Measurements from ENCODE around the gene FAM83D. TPM values are rescaled to one million over a fixed set of nuclear protein-coding genes. Genes with fewer than 3 reads are reported as not detected.

FAM83D gene
- total and polyA plus RNA-seq, 2 of the 4 experiments (the other 2 are of a cell fraction), result 20.4 to 26.4 TPM

DNA sequence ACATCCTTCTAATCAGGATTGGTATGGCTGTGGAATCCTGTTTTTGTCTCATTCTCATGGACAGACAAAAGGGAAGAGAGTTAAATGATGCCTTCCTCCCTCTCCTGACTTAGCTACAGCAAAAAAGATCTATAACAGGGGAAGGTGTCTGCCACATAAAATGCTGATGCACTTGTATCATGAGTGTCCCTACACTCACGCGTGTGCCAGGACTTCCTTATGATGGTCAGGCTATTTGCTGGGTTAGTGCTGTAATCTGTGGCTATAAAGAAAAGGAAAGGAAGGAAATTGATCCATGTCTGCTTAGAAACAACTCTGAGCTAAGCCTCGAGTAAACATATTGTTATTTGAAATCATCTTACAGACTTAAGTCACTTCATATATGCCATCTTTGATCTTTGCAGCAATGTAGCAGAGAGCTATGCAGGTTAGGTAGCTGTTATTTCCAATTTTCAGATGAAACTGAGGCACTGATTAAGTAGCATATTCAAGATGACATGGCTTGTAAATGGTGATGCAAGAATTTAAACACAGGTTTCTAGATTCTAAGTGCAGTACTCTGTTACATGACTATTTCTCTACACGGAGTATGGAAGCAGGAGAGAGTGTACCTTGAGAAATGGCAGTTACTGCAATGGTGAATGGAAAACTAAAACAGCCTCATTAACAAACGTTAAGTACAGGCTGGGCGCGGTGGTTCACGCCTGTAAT is 27.6 kb downstream of the FAM83D start:
- peaks cover 19 to 20% of the 10 kb centered on the region in 2 experiments; a peak in 3 of 4 replicates for H3K79me1 ChIP-seq (ENCODE audit: low read depth in 1 of 2, low read length in 2 of 2)
- no peak overlapping the region for H2BK15ac ChIP-seq (ENCODE audit: low read depth, low read length)
- ATAC-seq (ENCODE audit: low read depth) (no peak), DNase-seq (no peak)
- ChIA-PET POLR2A (ENCODE audit: unreplicated experiment) (no interaction called here), CTCF (interaction anchor here (1.2 kb wide), 1 partner anchor 95 kb away, joined by 3 read pairs; no protein-coding TSS in a partner anchor)
- H3K9me1 ChIP-seq (ENCODE audit: insufficient read depth, low read length), result peaks cover 5% of the 10 kb centered on the region; the same call in 1 of the 2 replicates
- no peak overlapping the region for H3K27ac ChIP-seq (ENCODE audit: insufficient read depth, low read length)
- 100% methylated on average over 2 of the region's 8 CpGs; no CpG with 5 or more reads in 1 of the 2 experiments for WGBS, 2 experiments (ENCODE audit: extremely low coverage in 2 of 2, insufficient read length in 1 of 2)
- dilution Hi-C loops (cut with HindIII; ENCODE audit: low sequenced_read_pairs, unreplicated experiment) (no loop called here), intact Hi-C loops (cut with micrococcal nuclease) (no loop called here), in situ Hi-C loops (cut with MboI; ENCODE audit: low sequenced_read_pairs) (no loop called here)
- H3K4ac ChIP-seq (ENCODE audit: low read depth, low read length), result no peak overlapping the region
- H3K56ac ChIP-seq (ENCODE audit: extremely low read depth, insufficient read depth, low read length), result no peak overlapping the region
- H3K9me3 ChIP-seq (ENCODE audit: control insufficient read depth, insufficient read depth, low read length), result no peaks in the 10 kb centered on the region
- no peak overlapping the region for H2BK5ac ChIP-seq (ENCODE audit: low read depth, low read length, poor library complexity, severe bottlenecking)
- H2AK9ac ChIP-seq (replicated peaks; ENCODE audit: low read depth, low read length, poor library complexity), result no peak overlapping the region
- H3K4me3 ChIP-seq (ENCODE audit: insufficient read depth, low read depth, low read length), result no peak overlapping the region
- H3K4me1 ChIP-seq (ENCODE audit: control insufficient read depth, insufficient read depth, low read length), result no peaks in the 10 kb centered on the region
- H4K5ac ChIP-seq (ENCODE audit: low read depth, low read length), result no peak overlapping the region
- no peak overlapping the region for H2BK120ac ChIP-seq (ENCODE audit: low read depth, low read length)
- no peak overlapping the region for H4K8ac ChIP-seq (ENCODE audit: low read depth in 2 of 2, low read length in 2 of 2)
- H2BK20ac ChIP-seq (ENCODE audit: low read depth, low read length), result no peak overlapping the region
- no peak overlapping the region for H3K23ac ChIP-seq (ENCODE audit: low read depth, low read length)
- TF ChIP-seq MAFK (IDR thresholded peaks at IDR 0.05; ENCODE audit: low read depth, low read length) (no peak), MXI1 (IDR thresholded peaks at IDR 0.05; ENCODE audit: borderline replicate concordance, low read depth, low read length) (no peak), MAZ (IDR thresholded peaks at IDR 0.05; ENCODE audit: borderline replicate concordance, low read depth, low read length) (no peak), SMC3 (IDR thresholded peaks at IDR 0.05; ENCODE audit: low read depth, low read length) (no peak), RFX5 (IDR thresholded peaks at IDR 0.05; ENCODE audit: low read depth, low read length) (no peak), CEBPB (IDR thresholded peaks at IDR 0.05; ENCODE audit: low read depth, low read length) (no peak), FOS (IDR thresholded peaks at IDR 0.05; ENCODE audit: low read depth, low read length) (no peak), RAD21 (IDR thresholded peaks at IDR 0.05; ENCODE audit: low read length) (no peak), NFE2L2 (IDR thresholded peaks at IDR 0.05; ENCODE audit: low read depth, low read length) (no peak), BHLHE40 (IDR thresholded peaks at IDR 0.05; ENCODE audit: low read depth, low read length) (no peak), POLR2A (IDR thresholded peaks at IDR 0.05; ENCODE audit: low read depth, low read length) (no peak), CHD1 (IDR thresholded peaks at IDR 0.05; ENCODE audit: low read depth, low read length) (no peak), RCOR1 (IDR thresholded peaks at IDR 0.05; ENCODE audit: insufficient replicate concordance, low read length) (no peak)
- TF ChIP-seq, protein P1, sequence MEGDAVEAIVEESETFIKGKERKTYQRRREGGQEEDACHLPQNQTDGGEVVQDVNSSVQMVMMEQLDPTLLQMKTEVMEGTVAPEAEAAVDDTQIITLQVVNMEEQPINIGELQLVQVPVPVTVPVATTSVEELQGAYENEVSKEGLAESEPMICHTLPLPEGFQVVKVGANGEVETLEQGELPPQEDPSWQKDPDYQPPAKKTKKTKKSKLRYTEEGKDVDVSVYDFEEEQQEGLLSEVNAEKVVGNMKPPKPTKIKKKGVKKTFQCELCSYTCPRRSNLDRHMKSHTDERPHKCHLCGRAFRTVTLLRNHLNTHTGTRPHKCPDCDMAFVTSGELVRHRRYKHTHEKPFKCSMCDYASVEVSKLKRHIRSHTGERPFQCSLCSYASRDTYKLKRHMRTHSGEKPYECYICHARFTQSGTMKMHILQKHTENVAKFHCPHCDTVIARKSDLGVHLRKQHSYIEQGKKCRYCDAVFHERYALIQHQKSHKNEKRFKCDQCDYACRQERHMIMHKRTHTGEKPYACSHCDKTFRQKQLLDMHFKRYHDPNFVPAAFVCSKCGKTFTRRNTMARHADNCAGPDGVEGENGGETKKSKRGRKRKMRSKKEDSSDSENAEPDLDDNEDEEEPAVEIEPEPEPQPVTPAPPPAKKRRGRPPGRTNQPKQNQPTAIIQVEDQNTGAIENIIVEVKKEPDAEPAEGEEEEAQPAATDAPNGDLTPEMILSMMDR (conservative IDR thresholded peaks at IDR 0.05; ENCODE audit: low read depth, low read length), result no peak
- TF ChIP-seq, protein P2, sequence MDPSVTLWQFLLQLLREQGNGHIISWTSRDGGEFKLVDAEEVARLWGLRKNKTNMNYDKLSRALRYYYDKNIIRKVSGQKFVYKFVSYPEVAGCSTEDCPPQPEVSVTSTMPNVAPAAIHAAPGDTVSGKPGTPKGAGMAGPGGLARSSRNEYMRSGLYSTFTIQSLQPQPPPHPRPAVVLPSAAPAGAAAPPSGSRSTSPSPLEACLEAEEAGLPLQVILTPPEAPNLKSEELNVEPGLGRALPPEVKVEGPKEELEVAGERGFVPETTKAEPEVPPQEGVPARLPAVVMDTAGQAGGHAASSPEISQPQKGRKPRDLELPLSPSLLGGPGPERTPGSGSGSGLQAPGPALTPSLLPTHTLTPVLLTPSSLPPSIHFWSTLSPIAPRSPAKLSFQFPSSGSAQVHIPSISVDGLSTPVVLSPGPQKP (IDR thresholded peaks at IDR 0.05; ENCODE audit: borderline replicate concordance, low read depth, low read length), result no peak
- TF ChIP-seq, protein P3, sequence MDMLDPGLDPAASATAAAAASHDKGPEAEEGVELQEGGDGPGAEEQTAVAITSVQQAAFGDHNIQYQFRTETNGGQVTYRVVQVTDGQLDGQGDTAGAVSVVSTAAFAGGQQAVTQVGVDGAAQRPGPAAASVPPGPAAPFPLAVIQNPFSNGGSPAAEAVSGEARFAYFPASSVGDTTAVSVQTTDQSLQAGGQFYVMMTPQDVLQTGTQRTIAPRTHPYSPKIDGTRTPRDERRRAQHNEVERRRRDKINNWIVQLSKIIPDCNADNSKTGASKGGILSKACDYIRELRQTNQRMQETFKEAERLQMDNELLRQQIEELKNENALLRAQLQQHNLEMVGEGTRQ (IDR thresholded peaks at IDR 0.05; ENCODE audit: low read depth, low read length), result no peak
- H2AFZ ChIP-seq (replicated peaks; ENCODE audit: low read length, poor library complexity), result no peak overlapping the region
- H3K18ac ChIP-seq (ENCODE audit: low read depth, low read length), result no peak overlapping the region
- H3K9ac ChIP-seq (ENCODE audit: low read depth, low read length), result no peak overlapping the region
- no peaks in the 10 kb centered on the region for H4K20me1 ChIP-seq (ENCODE audit: insufficient read depth, low read length)
- H2AK5ac ChIP-seq (ENCODE audit: low read depth, low read length), result no peak overlapping the region
- peaks cover 9% of the 10 kb centered on the region; the same call in 1 of the 2 replicates for H3K36me3 ChIP-seq (ENCODE audit: control insufficient read depth, insufficient read depth, low read length)
- no peak overlapping the region for H4K91ac ChIP-seq (ENCODE audit: insufficient read depth, low read depth, low read length)
- H3K4me2 ChIP-seq (ENCODE audit: low read depth, low read length), result no peak overlapping the region
- no TSS peak for BruUV-seq (replicated peaks)
- no peak overlapping the region for H3K14ac ChIP-seq (replicated peaks; ENCODE audit: low read depth, low read length)
- H3K27me3 ChIP-seq (ENCODE audit: control insufficient read depth, insufficient read depth, low read length), result no peaks in the 10 kb centered on the region

Data from IMR-90 (cell line).